ENCODE results near the gene CDC42BPA. TPM values are rescaled to one million over a fixed set of nuclear protein-coding genes. Genes with fewer than 3 reads are reported as not detected.
A peak's percentile ranks its signal among the peaks of the same experiment; 100 is the strongest.

The CDC42BPA gene
- total RNA-seq, 1 donor from 2014 or later = 95.7 TPM

GRCh38 chr1:227070638-227071285, 247.5 kb downstream of the CDC42BPA start:
- H3K9me3 Mint-ChIP-seq (ENCODE audit: unreplicated experiment) = no peaks in the 10 kb centered on the region
- no peaks in the 10 kb centered on the region for H3K27me3 Mint-ChIP-seq (ENCODE audit: unreplicated experiment)
- no peaks in the 10 kb centered on the region for H3K4me1 Mint-ChIP-seq (ENCODE audit: unreplicated experiment)
- no peak overlapping the region for H3K4me3 Mint-ChIP-seq (ENCODE audit: unreplicated experiment)
- TF ChIP-seq, protein P1, sequence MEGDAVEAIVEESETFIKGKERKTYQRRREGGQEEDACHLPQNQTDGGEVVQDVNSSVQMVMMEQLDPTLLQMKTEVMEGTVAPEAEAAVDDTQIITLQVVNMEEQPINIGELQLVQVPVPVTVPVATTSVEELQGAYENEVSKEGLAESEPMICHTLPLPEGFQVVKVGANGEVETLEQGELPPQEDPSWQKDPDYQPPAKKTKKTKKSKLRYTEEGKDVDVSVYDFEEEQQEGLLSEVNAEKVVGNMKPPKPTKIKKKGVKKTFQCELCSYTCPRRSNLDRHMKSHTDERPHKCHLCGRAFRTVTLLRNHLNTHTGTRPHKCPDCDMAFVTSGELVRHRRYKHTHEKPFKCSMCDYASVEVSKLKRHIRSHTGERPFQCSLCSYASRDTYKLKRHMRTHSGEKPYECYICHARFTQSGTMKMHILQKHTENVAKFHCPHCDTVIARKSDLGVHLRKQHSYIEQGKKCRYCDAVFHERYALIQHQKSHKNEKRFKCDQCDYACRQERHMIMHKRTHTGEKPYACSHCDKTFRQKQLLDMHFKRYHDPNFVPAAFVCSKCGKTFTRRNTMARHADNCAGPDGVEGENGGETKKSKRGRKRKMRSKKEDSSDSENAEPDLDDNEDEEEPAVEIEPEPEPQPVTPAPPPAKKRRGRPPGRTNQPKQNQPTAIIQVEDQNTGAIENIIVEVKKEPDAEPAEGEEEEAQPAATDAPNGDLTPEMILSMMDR (IDR thresholded peaks at IDR 0.05) = no peak
- peaks cover 51% of the 10 kb centered on the region for H3K36me3 Mint-ChIP-seq (ENCODE audit: unreplicated experiment)
- DNase-seq (ENCODE audit: extremely low spot score, unreplicated experiment) = no peak
- no peak overlapping the region for H3K27ac Mint-ChIP-seq (ENCODE audit: unreplicated experiment)

- no peak overlapping the region for H3K27ac Mint-ChIP-seq (ENCODE audit: unreplicated experiment)
- peaks cover 54% of the 10 kb centered on the region for H3K36me3 Mint-ChIP-seq (ENCODE audit: unreplicated experiment)
- H3K27me3 Mint-ChIP-seq (ENCODE audit: unreplicated experiment) = no peaks in the 10 kb centered on the region
- H3K4me3 Mint-ChIP-seq (ENCODE audit: unreplicated experiment) = no peak overlapping the region
- TF ChIP-seq, protein P1 (IDR thresholded peaks at IDR 0.05) = no peak
- H3K4me1 Mint-ChIP-seq (ENCODE audit: unreplicated experiment) = no peaks in the 10 kb centered on the region
- H3K9me3 Mint-ChIP-seq (ENCODE audit: unreplicated experiment) = no peaks in the 10 kb centered on the region
- DNase-seq (ENCODE audit: extremely low spot score, unreplicated experiment) = no peak
Measured at GRCh38 chr1:227069490-227069889, 248.8 kb downstream of the CDC42BPA start.

DNA sequence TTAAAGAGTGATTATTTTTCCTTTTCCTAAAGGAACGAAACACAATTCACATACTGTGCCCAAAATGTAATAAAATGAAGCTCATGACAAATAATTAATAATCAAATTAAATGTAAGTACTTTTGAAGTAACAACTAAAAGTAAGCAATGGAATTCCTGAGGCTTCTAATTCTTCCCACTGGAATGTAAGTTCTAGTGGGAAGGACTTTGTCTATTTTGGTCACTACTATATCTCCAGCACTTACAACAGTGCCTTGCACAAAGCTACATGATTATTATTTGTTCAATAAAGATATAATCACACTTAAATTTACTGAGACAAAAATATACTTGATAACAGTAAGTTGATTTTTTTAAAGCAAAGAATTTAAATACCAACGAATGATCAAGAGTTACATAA, 249.4 kb downstream of the CDC42BPA start:
- H3K27ac Mint-ChIP-seq (ENCODE audit: unreplicated experiment) = no peak overlapping the region
- H3K4me1 Mint-ChIP-seq (ENCODE audit: unreplicated experiment) = no peaks in the 10 kb centered on the region
- no peak for DNase-seq (ENCODE audit: extremely low spot score, unreplicated experiment)
- H3K9me3 Mint-ChIP-seq (ENCODE audit: unreplicated experiment) = no peaks in the 10 kb centered on the region
- no peak overlapping the region for H3K4me3 Mint-ChIP-seq (ENCODE audit: unreplicated experiment)
- H3K27me3 Mint-ChIP-seq (ENCODE audit: unreplicated experiment) = no peaks in the 10 kb centered on the region
- peaks cover 52% of the 10 kb centered on the region for H3K36me3 Mint-ChIP-seq (ENCODE audit: unreplicated experiment)
- TF ChIP-seq, protein P1 (IDR thresholded peaks at IDR 0.05) = no peak

GRCh38 chr1:227066999-227067398, 251.3 kb downstream of the CDC42BPA start:
- Mint-ChIP-seq H3K27me3 (ENCODE audit: unreplicated experiment) (no peaks in the 10 kb centered on the region), H3K4me3 (ENCODE audit: unreplicated experiment) (no peak overlapping the region), H3K36me3 (ENCODE audit: unreplicated experiment) (peaks cover 48% of the 10 kb centered on the region), H3K4me1 (ENCODE audit: unreplicated experiment) (peaks cover 5% of the 10 kb centered on the region), H3K9me3 (ENCODE audit: unreplicated experiment) (no peaks in the 10 kb centered on the region), H3K27ac (ENCODE audit: unreplicated experiment) (no peak overlapping the region)
- DNase-seq (ENCODE audit: extremely low spot score, unreplicated experiment) = no peak
- TF ChIP-seq, protein P1 (IDR thresholded peaks at IDR 0.05) = no peak

GRCh38 chr1:227065311-227065710, 253.0 kb downstream of the CDC42BPA start:
- Mint-ChIP-seq H3K27ac (ENCODE audit: unreplicated experiment) (peak overlapping the region; percentile 36), H3K9me3 (ENCODE audit: unreplicated experiment) (no peaks in the 10 kb centered on the region), H3K4me1 (ENCODE audit: unreplicated experiment) (peaks cover 5% of the 10 kb centered on the region), H3K36me3 (ENCODE audit: unreplicated experiment) (peaks cover 55% of the 10 kb centered on the region), H3K4me3 (ENCODE audit: unreplicated experiment) (no peak overlapping the region), H3K27me3 (ENCODE audit: unreplicated experiment) (no peaks in the 10 kb centered on the region)
- TF ChIP-seq, protein P1 (IDR thresholded peaks at IDR 0.05) = no peak
- no peak for DNase-seq (ENCODE audit: extremely low spot score, unreplicated experiment)

Measured in osteocyte (in vitro differentiated cells).